Measurements from ENCODE around the gene MAPK8IP3. TPM values are rescaled to one million over a fixed set of nuclear protein-coding genes. Genes with fewer than 3 reads are reported as not detected.
"Not testable (repeated sequence)": the region's sequence is repeated elsewhere in the genome, so short reads cannot be mapped to it uniquely, and the experiment has no call there.

The MAPK8IP3 gene
- total RNA-seq, 1 donor from 2014 or later: 60.2 TPM

GRCh38 chr16:1708768-1709180, 2.8 kb downstream of the MAPK8IP3 start:
- no peak for DNase-seq (ENCODE audit: low spot score)

- no peak for DNase-seq (ENCODE audit: low spot score)
Observed at GRCh38 chr16:1709356-1709755, 3.4 kb downstream of the MAPK8IP3 start.

GRCh38 chr16:1710811-1711507, 5.0 kb downstream of the MAPK8IP3 start:
- no peak for DNase-seq (ENCODE audit: low spot score)

GRCh38 chr16:1712791-1713261, 6.8 kb downstream of the MAPK8IP3 start:
- DNase-seq (ENCODE audit: low spot score): no peak

- no peak for DNase-seq (ENCODE audit: low spot score)
Observed at GRCh38 chr16:1713331-1713730, 7.3 kb downstream of the MAPK8IP3 start.

GRCh38 chr16:1713933-1714332, 7.9 kb downstream of the MAPK8IP3 start:
- DNase-seq (ENCODE audit: low spot score): no peak

GRCh38 chr16:1715220-1715619, 9.2 kb downstream of the MAPK8IP3 start:
- no peak for DNase-seq (ENCODE audit: low spot score)

GRCh38 chr16:1718236-1718635, 12.2 kb downstream of the MAPK8IP3 start:
- DNase-seq (ENCODE audit: low spot score): not testable (repeated sequence)

- DNase-seq (ENCODE audit: low spot score): not testable (repeated sequence)
Observed at GRCh38 chr16:1719559-1720229, 13.7 kb downstream of the MAPK8IP3 start.

GRCh38 chr16:1721372-1721771, 15.4 kb downstream of the MAPK8IP3 start:
- DNase-seq (ENCODE audit: low spot score): no peak

GRCh38 chr16:1723450-1724147, 17.6 kb downstream of the MAPK8IP3 start:
- peak; percentile 24 for DNase-seq (ENCODE audit: low spot score)

- DNase-seq (ENCODE audit: low spot score): no peak
Observed at GRCh38 chr16:1724491-1724890, 18.5 kb downstream of the MAPK8IP3 start.

GRCh38 chr16:1726661-1727502, 20.9 kb downstream of the MAPK8IP3 start:
- DNase-seq (ENCODE audit: low spot score): no peak

- DNase-seq (ENCODE audit: low spot score): no peak
Observed at GRCh38 chr16:1727651-1728624, 21.9 kb downstream of the MAPK8IP3 start.

GRCh38 chr16:1729026-1729425, 23.0 kb downstream of the MAPK8IP3 start:
- DNase-seq (ENCODE audit: low spot score): no peak

GRCh38 chr16:1729445-1729844, 23.4 kb downstream of the MAPK8IP3 start:
- DNase-seq (ENCODE audit: low spot score): no peak

- DNase-seq (ENCODE audit: low spot score): no peak
Observed at GRCh38 chr16:1731073-1731472, 25.1 kb downstream of the MAPK8IP3 start.

GRCh38 chr16:1731603-1732002, 25.6 kb downstream of the MAPK8IP3 start:
- DNase-seq (ENCODE audit: low spot score): no peak

- no peak for DNase-seq (ENCODE audit: low spot score)
Observed at GRCh38 chr16:1732071-1732470, 26.1 kb downstream of the MAPK8IP3 start.

- DNase-seq (ENCODE audit: low spot score): not testable (repeated sequence)
Observed at GRCh38 chr16:1732551-1732987, 26.6 kb downstream of the MAPK8IP3 start.
